H1 (cell line): ENCODE results near the gene ST13. TPM values are rescaled to one million over a fixed set of nuclear protein-coding genes. Genes with fewer than 3 reads are reported as not detected.

ENCODE experiments used
- CTCF ChIA-PET: fragments of 300-600 bp; sonication (Branson Sonifier 250); formaldehyde crosslinking; loops from one replicate; lab custom pipeline; 2021; ENCODE audit not compliant: partially characterized antibody; lab: Charles Lee
- POLR2A ChIA-PET: fragments of 300-600 bp; sonication (Branson Sonifier 250); formaldehyde crosslinking; loops from one replicate; lab custom pipeline; 2021; ENCODE audit warnings: inconsistent platforms; ENCODE audit not compliant: partially characterized antibody; lab: Charles Lee
- DNase-seq, 2 experiments: peaks; one replicate each; pipeline versions ENCODE4 v3.0.0 to v3.0.0-alpha.2; 2010 to 2022; ENCODE audit warnings: low spot score in 2 of 2, low read depth in 1 of 2, mixed read lengths in 1 of 2
- FAIRE-seq: peaks from 2 replicates; lab custom pipeline; 2011; peaks lifted over from hg19 to GRCh38; lab: Jason Lieb, UNC
- H2AFZ ChIP-seq: 2 replicates; pipeline ENCODE4 v1.8.1; 2012; ENCODE audit warnings: low read length, inconsistent platforms
- H2AK5ac ChIP-seq: 2 replicates; pipeline ENCODE4 v1.6.1; 2013; ENCODE audit warnings: low read depth, low read length
- H2BK120ac ChIP-seq: replicated peaks from 2 replicates; pipeline ENCODE3; 2013; ENCODE audit warnings: low read depth, low read length, inconsistent platforms
- H2BK12ac ChIP-seq: 2 replicates; pipeline ENCODE4 v1.6.1; 2013; ENCODE audit warnings: low read depth, low read length
- H2BK15ac ChIP-seq: 2 replicates; pipeline ENCODE4 v1.6.1; 2013; ENCODE audit warnings: low read length
- H2BK20ac ChIP-seq: 2 replicates; pipeline ENCODE4 v1.6.1; 2013; ENCODE audit warnings: low read length
- H2BK5ac ChIP-seq: 2 replicates; pipeline ENCODE4 v1.6.1; 2013; ENCODE audit warnings: low read depth, low read length
- H3K14ac ChIP-seq: 2 replicates; pipeline ENCODE4 v1.6.1; 2013; ENCODE audit warnings: inconsistent platforms; ENCODE audit not compliant: insufficient read length
- H3K18ac ChIP-seq: 2 replicates; pipeline ENCODE4 v1.6.1; 2013; ENCODE audit warnings: low read length; ENCODE audit errors: extremely low read depth
- H3K23ac ChIP-seq: 2 replicates; pipeline ENCODE4 v1.6.1; 2013; ENCODE audit warnings: inconsistent platforms; ENCODE audit not compliant: insufficient read length
- H3K23me2 ChIP-seq: 2 replicates; pipeline ENCODE4 v1.6.1; 2013; ENCODE audit warnings: low read depth, low read length
- H3K27ac ChIP-seq: 2 replicates; pipeline ENCODE4 v1.6.1; 2011; ENCODE audit warnings: low read depth, low read length, inconsistent platforms
- H3K27me3 ChIP-seq, 4 experiments: replicated peaks in 1 of 4; 1 replicate in 1 of 4; 2 replicates in 3 of 4; pipeline versions ENCODE4 v1.6.1 to v1.8.1; 2011 to 2013; ENCODE audit warnings: low read length in 3 of 4, mild to moderate bottlenecking in 3 of 4, inconsistent platforms in 2 of 4, mixed read lengths in 2 of 4, moderate library complexity in 1 of 4; ENCODE audit not compliant: control insufficient read depth in 3 of 4, insufficient read depth in 3 of 4; ENCODE audit errors: extremely low read depth in 1 of 4
- H3K36me3 ChIP-seq, 4 experiments: 2 replicates each; pipeline versions ENCODE4 v1.6.1 to v1.8.1; 2011 to 2013; ENCODE audit warnings: mild to moderate bottlenecking in 4 of 4, low read length in 3 of 4, moderate library complexity in 2 of 4, control low read depth in 1 of 4, inconsistent platforms in 1 of 4; ENCODE audit not compliant: insufficient read depth in 4 of 4, control insufficient read depth in 2 of 4
- H3K4ac ChIP-seq: replicated peaks from 2 replicates; pipeline ENCODE3; 2013; ENCODE audit warnings: low read length, low read depth, mixed read lengths, inconsistent platforms; ENCODE audit not compliant: insufficient read length
- H3K4me1 ChIP-seq, 4 experiments: replicated peaks in 1 of 4; 1 replicate in 1 of 4; 2 replicates in 3 of 4; pipeline versions ENCODE4 v1.6.1 to v1.8.1; 2011 to 2013; ENCODE audit warnings: low read length in 3 of 4, inconsistent platforms in 2 of 4, mixed read lengths in 1 of 4; ENCODE audit not compliant: insufficient read depth in 4 of 4, control insufficient read depth in 3 of 4
- H3K4me2 ChIP-seq, 2 experiments: 2 replicates each; pipeline versions ENCODE4 v1.6.1 to v1.8.1; 2011 to 2013; ENCODE audit warnings: low read depth in 2 of 2, low read length in 2 of 2, control low read depth in 1 of 2, inconsistent platforms in 1 of 2, mild to moderate bottlenecking in 1 of 2; ENCODE audit not compliant: insufficient read depth in 1 of 2
- H3K4me3 ChIP-seq, 4 experiments: fragments of 200-600, 300-600 bp in 1 of 4; sonication (generic), shearing (Covaris generic), sonication (Bioruptor Twin) in 1 of 4; 2 replicates each; pipeline versions ENCODE4 v1.5.1 to v1.8.1; 2011 to 2016; ENCODE audit warnings: low read length in 4 of 4, low read depth in 3 of 4, control low read depth in 2 of 4, inconsistent platforms in 2 of 4, mild to moderate bottlenecking in 2 of 4, mixed read lengths in 1 of 4, moderate library complexity in 1 of 4; ENCODE audit not compliant: insufficient read depth in 2 of 4; ENCODE audit errors: extremely low read depth in 1 of 4
- H3K56ac ChIP-seq: replicated peaks from 2 replicates; pipeline ENCODE3; 2013; ENCODE audit warnings: low read depth, mild to moderate bottlenecking, mixed read lengths, low read length, inconsistent platforms; ENCODE audit not compliant: insufficient read length
- H3K79me1 ChIP-seq: 2 replicates; pipeline ENCODE4 v1.6.1; 2013; ENCODE audit warnings: low read depth, low read length, control low read depth
- H3K79me2 ChIP-seq, 2 experiments: 2 replicates each; pipeline versions ENCODE4 v1.6.1 to v1.8.1; 2012 to 2013; ENCODE audit warnings: low read length in 2 of 2, mild to moderate bottlenecking in 2 of 2, inconsistent platforms in 1 of 2; ENCODE audit not compliant: insufficient read depth in 2 of 2, control insufficient read depth in 1 of 2
- H3K9ac ChIP-seq, 4 experiments: replicated peaks in 1 of 4; 1 replicate in 1 of 4; 2 replicates in 3 of 4; pipeline versions ENCODE4 v1.6.1 to v1.8.1; 2011 to 2013; ENCODE audit warnings: low read depth in 3 of 4, low read length in 3 of 4, control low read depth in 2 of 4, mild to moderate bottlenecking in 2 of 4, moderate library complexity in 2 of 4, inconsistent platforms in 1 of 4; ENCODE audit errors: extremely low read depth in 1 of 4
- H3K9me3 ChIP-seq, 2 experiments: 2 replicates each; pipeline versions ENCODE4 v1.6.1 to v1.8.1; 2012 to 2013; ENCODE audit warnings: mild to moderate bottlenecking in 2 of 2, moderate library complexity in 2 of 2, control low read depth in 1 of 2, inconsistent platforms in 1 of 2, low read depth in 1 of 2, low read length in 1 of 2, mixed read lengths in 1 of 2; ENCODE audit not compliant: insufficient read depth in 2 of 2
- H4K20me1 ChIP-seq, 2 experiments: replicated peaks in 1 of 2; 2 replicates each; pipeline versions ENCODE3 to v1.8.1; 2011 to 2013; ENCODE audit warnings: inconsistent platforms in 2 of 2, low read length in 2 of 2, mild to moderate bottlenecking in 1 of 2; ENCODE audit not compliant: insufficient read depth in 2 of 2, control insufficient read depth in 1 of 2
- H4K5ac ChIP-seq: 2 replicates; pipeline ENCODE4 v1.6.1; 2013; ENCODE audit warnings: low read length, low read depth, mixed read lengths, inconsistent platforms; ENCODE audit not compliant: insufficient read length
- H4K8ac ChIP-seq: 2 replicates; pipeline ENCODE4 v1.8.0; 2013; ENCODE audit warnings: mild to moderate bottlenecking, moderate library complexity, low read length, inconsistent platforms; ENCODE audit not compliant: insufficient read depth; ENCODE audit errors: extremely low read depth
- H4K91ac ChIP-seq: replicated peaks from 2 replicates; pipeline ENCODE3; 2013; ENCODE audit warnings: low read length, mixed read lengths, inconsistent platforms; ENCODE audit not compliant: insufficient read length
- CBX8 ChIP-seq: fragments of 300-800, 300-1000 bp; sonication (generic); IDR thresholded peaks from 2 replicates; pipeline ENCODE4 v1.7.1; 2016; ENCODE audit warnings: low read depth, low read length, borderline replicate concordance
- FOSL1 ChIP-seq: IDR thresholded peaks from 2 replicates; pipeline ENCODE4 v1.6.1; 2011; ENCODE audit warnings: mild to moderate bottlenecking, low read depth, low read length, moderate library complexity; ENCODE audit not compliant: insufficient read depth
- HDAC6 ChIP-seq: IDR thresholded peaks from one replicate; pipeline ENCODE4 v1.7.1; 2012; ENCODE audit warnings: low read depth, mild to moderate bottlenecking, inconsistent platforms, low read length, moderate library complexity
- KDM5A ChIP-seq: fragments of 200-600 bp; IDR thresholded peaks from 2 replicates; pipeline ENCODE4 v1.7.1; 2012; ENCODE audit warnings: mild to moderate bottlenecking, low read length, inconsistent platforms, mixed read lengths
- SAP30 ChIP-seq: fragments of 300-600 bp; sonication (generic); IDR thresholded peaks from 2 replicates; pipeline ENCODE4 v1.7.1; 2012; ENCODE audit warnings: low read length, moderate library complexity, mild to moderate bottlenecking, inconsistent platforms; ENCODE audit not compliant: insufficient read depth, insufficient replicate concordance
- WGBS, 2 experiments: shearing (Covaris generic) in 1 of 2; methylation state at CpG; one replicate each; pipeline versions ENCODE4 v1.1.6 to v1.1.7; 2013 to 2015; ENCODE audit warnings: low lambda C conversion rate in 2 of 2, mixed read lengths in 2 of 2, inconsistent platforms in 1 of 2, low coverage in 1 of 2, missing lambda C conversion rate in 1 of 2; ENCODE audit not compliant: insufficient replicate concordance in 2 of 2, insufficient coverage in 1 of 2, insufficient read length in 1 of 2; ENCODE audit errors: extremely low coverage in 1 of 2, missing lambda C conversion rate in 1 of 2; 5-methylcytosine and 5-hydroxymethylcytosine counted together
- polyA plus RNA-seq, 7 experiments: library from polyadenylated mRNA; depleted of rRNA in 3 of 7; stranded (reverse) in 5 of 7; unstranded in 2 of 7; fragments of >200 nt in 5 of 7; fragments of 200-250 nt in 2 of 7; gene quantifications; 1 replicate in 5 of 7; 2 replicates in 1 of 7; 4 replicates in 1 of 7; pipeline versions ENCODE4 v1.2.1 to v1.2.3, GENCODE V29; 2011 to 2013; ENCODE audit warnings: missing spikeins in 2 of 7, mixed read lengths in 2 of 7
- total RNA-seq: library from RNA; stranded (reverse); fragmentation: NEBNext Ultra II Directional; extraction: Animal tissue kit (Norgen Biotek cat#: 25700); gene quantifications from 2 replicates; pipeline ENCODE4 v1.2.1, GENCODE V29; 2021

ST13 gene
- total and polyA plus RNA-seq, 2 of the 8 experiments (the other 6 are each of a cell fraction or from before 2014, with no cell fraction given) = 52.0 to 305 TPM

GRCh38 chr22:40857309-40857855 is 943 bp upstream of the ST13 start:
- Histone ChIP-seq H2BK5ac (peak overlapping the region; percentile 98; the same call in 1 of the 2 replicates), H4K91ac (peak overlapping the region; percentile 54), H2BK20ac (no peak overlapping the region), H3K18ac (0 out of 2 replicates have a peak overlapping the region, but pooled peaks have one; percentile 43), H3K27ac (peak overlapping the region; percentile 98), H3K23me2 (peaks cover 8% of the 10 kb centered on the region), H2BK120ac (no peak overlapping the region), H3K4me2 (peak overlapping the region; percentile 68 to 76), H3K56ac (peak overlapping the region; percentile 73), H3K4me3 (peak overlapping the region; percentile 98 to 99 (median 98)), H4K20me1 (peaks cover 2 to 6% of the 10 kb centered on the region in 2 experiments), H3K79me2 (peaks cover 34 to 91% of the 10 kb centered on the region in 2 experiments), H3K36me3 (peaks cover 0 to 17% (median 0%) of the 10 kb centered on the region in 4 experiments; a peak in 4 of 8 replicates), H3K9me3 (no peaks in the 10 kb centered on the region), H2AFZ (peak overlapping the region; percentile 37; the same call in 1 of the 2 replicates), H4K5ac (peak overlapping the region; percentile 46), H2BK12ac (no peak overlapping the region), H3K14ac (no peak overlapping the region), H4K8ac (peak overlapping the region; percentile 98; the same call in 1 of the 2 replicates), H3K9ac (peak overlapping the region; percentile 70 to 92 (median 91)), H3K4ac (peak overlapping the region; percentile 45), H2BK15ac (no peak overlapping the region), H3K27me3 (no peaks in the 10 kb centered on the region), H3K4me1 (peaks cover 0 to 6% (median 0%) of the 10 kb centered on the region in 4 experiments; a peak in 2 of 7 replicates), H3K79me1 (no peaks in the 10 kb centered on the region; the same call in 1 of the 2 replicates), H2AK5ac (no peak overlapping the region), H3K23ac (no peak overlapping the region)
- no peak for TF ChIP-seq FOSL1
- TF ChIP-seq KDM5A = peak; percentile 29; the same call in 1 of the 2 replicates
- TF ChIP-seq HDAC6 = no peak
- TF ChIP-seq SAP30 = peak; percentile 87
- TF ChIP-seq CBX8 = no peak
- ChIA-PET CTCF (interaction anchor here (0.6 to 1.9 kb wide), 5 partner anchors 10 to 432 kb away, joined by 3 to 11 read pairs (median 3); no protein-coding TSS in a partner anchor), POLR2A (interaction anchor here (0.6 to 4.9 kb wide), 21 partner anchors 10 to 511 kb away, joined by 3 to 24 read pairs (median 4); partner anchors contain the start of genes ADSL and SLC25A17)
- no peak for FAIRE-seq
- DNase-seq = no peak
- WGBS, 2 experiments = 15% methylated on average over 16 of the region's 18 CpGs; no CpG with 5 or more reads in 1 of the 2 experiments
